Erythroblast (primary cell): ENCODE results near the gene ZNF8.

Experiments used
- GATA1 ChIP-seq: IDR thresholded peaks from 2 replicates; pipeline ENCODE4 v1.6.1; 2011; ENCODE audit warnings: low read depth, mild to moderate bottlenecking, control low read depth, low read length, moderate library complexity
- POLR2A ChIP-seq: IDR thresholded peaks from 2 replicates; pipeline ENCODE4 v1.6.1; 2011; ENCODE audit warnings: mild to moderate bottlenecking, low read length

GRCh38 chr19:58279042-58279924 lies 528 bp downstream of the ZNF8 start:
- TF ChIP-seq POLR2A (peak; percentile 52), GATA1 (no peak)
